DMS53 treated with DMSO at 0.1 percent for 48 hours (cell line): Measurements from ENCODE around the gene TEX54.
"Not testable (repeated sequence)": the region's sequence is repeated elsewhere in the genome, so short reads cannot be mapped to it uniquely, and the experiment has no call there.

ENCODE experiments used
- DNase-seq: peaks from one replicate; lab custom pipeline; 2025; ENCODE audit not compliant: unreplicated experiment; lab: John Stamatoyannopoulos, UW

The TEX54 gene

DNA sequence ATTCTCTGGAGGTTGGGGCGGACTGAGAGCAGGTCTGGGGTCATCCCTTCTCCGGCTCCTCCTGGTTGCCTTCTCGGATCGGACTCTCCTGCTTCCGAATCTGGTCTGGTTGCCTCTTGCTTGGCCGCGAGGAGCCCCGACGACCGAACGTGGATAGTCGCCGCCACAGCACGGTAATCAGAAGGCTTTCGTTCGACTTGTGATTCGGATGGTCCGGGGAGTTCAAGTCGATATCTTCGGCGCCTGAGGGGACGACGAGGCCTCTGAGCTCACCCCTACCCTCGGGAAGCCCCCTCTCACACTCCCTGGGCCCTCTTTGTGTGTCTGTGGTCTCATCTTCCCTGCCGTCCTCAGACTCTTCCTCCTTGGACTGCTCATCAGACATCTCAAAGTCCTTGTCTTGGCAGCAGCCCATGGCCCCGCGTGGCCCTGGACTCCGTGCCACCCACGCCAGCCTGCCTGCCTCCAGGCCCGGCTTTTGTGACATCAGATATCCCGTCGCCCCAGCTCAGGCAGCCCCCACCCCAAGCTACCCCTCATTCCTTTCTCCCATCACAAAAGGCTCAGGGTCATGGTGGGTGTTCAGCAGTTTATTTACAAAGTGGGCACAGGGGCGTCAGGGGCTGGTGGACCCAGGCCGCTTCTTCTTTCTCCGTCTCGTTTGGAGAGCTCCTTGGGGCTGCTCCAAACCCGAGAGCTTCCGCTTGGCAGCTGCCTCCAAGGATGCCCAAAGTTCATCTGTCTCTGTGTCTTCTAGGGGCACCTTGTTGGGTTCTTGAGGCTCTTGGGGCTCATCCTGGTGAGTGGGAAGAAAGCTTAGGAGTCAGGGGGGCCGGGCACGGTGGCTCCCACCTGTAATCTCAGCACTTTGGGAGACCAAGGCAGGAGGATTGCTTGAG lies at the start of gene TEX54:
TEX54 (minus strand) TSS at position 506 of the 899 bp plus-strand sequence.
- DNase-seq: no peak

- DNase-seq: no peak
Observed at GRCh38 chr11:62882431-62882749, 49.7 kb upstream of the TEX54 start.

- peak; percentile 90 for DNase-seq
Observed at GRCh38 chr11:62881579-62882430, 49.2 kb upstream of the TEX54 start.

GRCh38 chr11:62880803-62881578 lies 48.4 kb upstream of the TEX54 start, which contains the start of gene SLC3A2:
SLC3A2 (plus strand) TSS chr11:62880896; CDS start chr11:62881024, 128 bp downstream.
- DNase-seq: peak; percentile 85

DNA sequence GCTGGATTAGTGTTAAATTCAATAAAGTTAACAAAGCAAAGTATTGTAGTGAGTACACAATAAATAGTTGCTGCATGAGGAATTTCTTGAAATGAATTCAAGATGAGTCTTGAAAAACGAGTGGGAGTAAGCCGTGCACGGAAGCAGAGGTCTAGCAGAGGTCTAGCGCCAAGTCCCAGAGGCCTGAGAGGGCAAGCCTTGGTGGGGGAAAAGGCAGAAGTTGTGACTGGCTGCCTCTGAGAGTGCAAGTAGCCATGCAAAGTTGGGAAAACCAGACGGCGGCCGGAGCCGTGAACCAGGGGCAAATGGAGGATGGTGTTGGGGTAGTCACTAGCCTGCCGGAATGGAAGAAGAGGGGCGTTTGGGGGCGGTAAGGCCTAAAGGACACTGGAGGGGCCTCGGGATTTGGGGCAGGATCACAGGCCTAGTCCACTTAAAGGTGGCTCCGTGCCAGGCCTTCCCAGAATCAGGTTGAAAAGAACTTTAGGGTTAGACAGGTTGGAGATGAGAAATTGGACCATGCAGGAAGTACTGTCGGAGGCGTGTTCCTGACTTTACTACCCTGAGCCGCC lies 47.7 kb upstream of the TEX54 start:
- DNase-seq: no peak

- no peak for DNase-seq
Observed at GRCh38 chr11:62879235-62879978, 46.8 kb upstream of the TEX54 start.

- DNase-seq: no peak
Observed at GRCh38 chr11:62876712-62877111, 44.1 kb upstream of the TEX54 start.

GRCh38 chr11:62875698-62876478 lies 43.2 kb upstream of the TEX54 start:
- no peak for DNase-seq

- DNase-seq: no peak
Observed at GRCh38 chr11:62874851-62875250, 42.2 kb upstream of the TEX54 start.

GRCh38 chr11:62865635-62866034 lies 33.0 kb upstream of the TEX54 start:
- DNase-seq: no peak

- no peak for DNase-seq
Observed at GRCh38 chr11:62863687-62864335, 31.2 kb upstream of the TEX54 start.

DNA sequence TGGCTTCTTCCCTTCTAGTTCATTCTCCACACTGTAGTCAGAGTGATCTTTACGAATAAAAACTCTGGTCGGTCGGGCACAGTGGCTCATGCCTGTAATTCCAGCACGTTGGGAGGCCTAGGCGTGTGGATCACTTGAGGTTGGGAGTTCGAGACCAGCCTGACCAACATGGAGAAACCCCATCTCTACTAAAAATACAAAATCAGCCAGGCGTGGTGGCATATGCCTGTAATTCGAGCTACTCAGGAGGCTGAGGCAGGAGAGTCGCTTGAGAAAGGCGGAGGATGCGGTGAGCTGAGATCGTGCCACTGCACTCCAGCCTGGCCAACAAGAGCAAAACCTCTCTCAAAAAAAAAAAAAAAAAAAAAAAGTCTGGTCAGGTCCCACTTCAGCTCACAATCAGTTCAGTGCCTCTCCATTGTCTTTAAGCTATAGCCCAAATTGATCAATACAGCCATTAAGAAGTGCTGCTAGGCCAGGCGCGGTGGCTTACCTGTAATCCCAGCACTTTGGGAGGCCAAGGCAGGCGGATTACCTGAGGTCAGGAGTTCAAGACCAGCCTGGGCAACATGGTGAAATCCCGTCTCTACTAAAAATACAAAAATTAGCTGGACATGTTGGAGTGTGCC lies 29.0 kb upstream of the TEX54 start:
- not testable (repeated sequence) for DNase-seq

DNA sequence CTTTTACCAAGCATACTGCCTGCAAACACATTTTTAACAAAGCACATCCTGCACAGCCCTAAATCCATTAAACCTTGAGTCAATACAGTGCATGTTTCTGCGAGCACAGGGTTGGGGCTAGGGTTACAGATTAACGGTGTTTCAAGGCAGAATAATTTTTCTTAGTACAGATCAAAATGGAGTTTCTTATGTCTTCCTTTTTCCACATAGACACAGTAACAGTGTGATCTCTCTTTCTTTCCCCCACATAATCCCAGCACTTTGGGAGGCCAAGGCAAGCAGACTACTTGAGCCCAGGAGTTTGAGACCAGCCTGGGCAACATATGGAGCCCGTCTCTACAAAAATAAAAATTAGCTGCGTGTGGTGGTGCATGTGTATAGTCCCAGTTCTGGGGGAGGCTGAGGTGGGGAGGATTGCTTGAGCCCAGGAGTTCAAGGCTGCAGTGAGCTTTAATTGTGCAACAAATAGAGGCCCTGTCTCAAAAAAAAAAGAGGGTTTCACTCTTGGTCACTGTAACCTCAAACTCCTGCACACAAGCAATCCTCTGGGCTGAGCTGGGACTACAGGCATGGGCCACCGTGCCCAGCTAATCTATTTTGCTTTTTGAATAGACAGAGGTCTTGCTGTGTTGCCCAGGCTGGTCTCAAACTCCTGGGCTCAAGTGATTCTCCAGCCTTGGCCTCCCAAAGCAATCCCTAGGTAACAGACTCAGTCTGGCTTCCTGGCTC lies 28.4 kb upstream of the TEX54 start:
- DNase-seq: no peak

DNA sequence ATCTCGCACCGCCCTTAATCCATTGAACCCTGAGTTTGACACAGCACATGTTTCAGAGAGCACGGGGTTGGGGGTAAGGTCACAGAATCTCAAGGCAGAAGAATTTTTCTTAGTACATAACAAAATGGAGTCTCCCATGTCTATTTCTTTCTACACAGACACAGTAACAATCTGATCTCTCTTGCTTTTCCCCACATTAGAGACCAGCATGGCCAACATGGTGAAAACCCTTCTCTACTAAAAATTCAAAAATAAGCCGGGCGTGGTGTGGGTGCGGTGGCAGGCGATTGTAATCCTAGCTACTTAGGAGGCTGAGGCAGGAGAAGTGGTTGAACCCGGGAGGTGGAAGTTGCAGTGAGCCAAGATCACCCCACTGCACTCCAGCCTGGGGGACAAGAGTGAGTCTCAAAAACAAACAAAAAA lies 26.7 kb upstream of the TEX54 start:
- not testable (repeated sequence) for DNase-seq

DNA sequence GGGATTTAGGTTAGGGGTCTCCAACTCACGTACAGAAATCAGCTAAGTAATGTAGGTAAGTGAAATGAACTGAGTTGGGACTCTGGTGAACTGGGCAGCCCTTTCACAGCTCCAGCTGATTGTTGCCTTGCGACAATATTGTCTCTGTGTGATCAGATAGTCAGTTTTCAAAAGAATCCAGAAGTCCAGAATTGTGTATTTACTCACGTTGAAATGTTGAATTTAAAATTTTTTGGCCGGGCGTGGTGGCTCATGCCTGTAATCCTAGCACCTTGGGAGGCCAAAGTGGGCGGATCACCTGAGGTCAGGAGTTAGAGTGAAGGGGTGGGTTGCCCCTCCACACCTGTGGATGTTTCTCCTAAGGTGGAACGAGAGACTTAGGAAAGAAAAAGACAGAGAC lies 25.6 kb upstream of the TEX54 start:
- no peak for DNase-seq

DNA sequence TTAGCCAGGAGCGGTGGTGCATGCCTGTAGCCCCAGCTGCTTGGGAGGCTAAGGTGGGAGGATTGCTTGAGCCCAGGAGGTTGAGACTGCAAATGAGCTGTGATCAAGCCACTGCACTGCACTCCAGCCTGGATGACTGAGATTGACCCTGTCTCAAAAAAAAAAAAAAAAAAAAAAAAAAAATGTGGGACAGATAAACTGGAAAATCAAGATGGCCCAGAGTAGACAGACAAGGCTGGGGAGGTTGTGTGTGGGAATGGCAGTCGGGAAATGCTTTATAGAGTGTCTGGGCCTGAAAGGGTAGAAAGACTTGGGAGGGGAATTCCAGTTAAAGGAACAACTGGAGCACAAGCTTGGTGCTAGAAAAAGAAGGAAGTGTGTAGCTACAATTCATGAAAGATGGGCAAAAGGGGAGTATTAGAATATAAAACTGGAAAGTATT lies 24.9 kb upstream of the TEX54 start:
- peak; percentile 30 for DNase-seq

- no peak for DNase-seq
Observed at GRCh38 chr11:62856333-62856895, 23.8 kb upstream of the TEX54 start.
